ENCODE data around the gene MTFR1L. TPM values are rescaled to one million over a fixed set of nuclear protein-coding genes. Genes with fewer than 3 reads are reported as not detected.

Gene MTFR1L
- polyA plus RNA-seq, 1 of the 3 experiments (the other 2 are of a cell fraction), result 53.6 TPM

- Histone ChIP-seq H3K4me1 (ENCODE audit: control insufficient read depth in 1 of 2, insufficient read depth in 2 of 2, low read depth in 1 of 2, low read length in 1 of 2) (peaks cover 0 to 23% of the 10 kb centered on the region in 2 experiments; a peak in 1 of 4 replicates), H3K9ac (no peak overlapping the region), H3K27ac (ENCODE audit: low read depth in 2 of 2, low read length in 1 of 2) (no peak overlapping the region), H3K4me2 (no peak overlapping the region), H3K79me2 (ENCODE audit: insufficient read depth) (peaks cover 11% of the 10 kb centered on the region), H3K36me3 (replicated peaks in 1 of 2; ENCODE audit: control insufficient read depth in 1 of 2, insufficient read depth in 2 of 2, low read length in 1 of 2) (no peaks in the 10 kb centered on the region), H3K27me3 (ENCODE audit: insufficient read depth) (no peaks in the 10 kb centered on the region), H3F3A (replicated peaks; ENCODE audit: insufficient read depth) (peaks cover 12% of the 10 kb centered on the region), H2AFZ (ENCODE audit: low read depth) (no peak overlapping the region), H3K9me3 (no peaks in the 10 kb centered on the region), H4K20me1 (ENCODE audit: insufficient read depth) (no peaks in the 10 kb centered on the region), H3K4me3 (ENCODE audit: low read depth in 2 of 2, low read length in 1 of 2) (no peak overlapping the region), H3K9me2 (no peaks in the 10 kb centered on the region)
- no peak for DNase-seq
- TF ChIP-seq RXRA (IDR thresholded peaks at IDR 0.05; ENCODE audit: borderline replicate concordance, low read depth) (no peak), RFX5 (IDR thresholded peaks at IDR 0.05; ENCODE audit: low read length) (no peak), SIN3A (IDR thresholded peaks at IDR 0.05; ENCODE audit: borderline replicate concordance, low read depth, low read length) (no peak), NRF1 (IDR thresholded peaks at IDR 0.05; ENCODE audit: low read depth, low read length) (no peak), MEF2A (IDR thresholded peaks at IDR 0.05; ENCODE audit: borderline replicate concordance, low read depth) (no peak), EP300 (IDR thresholded peaks at IDR 0.05; ENCODE audit: borderline replicate concordance in 1 of 2, low read depth in 1 of 2, low read length in 1 of 2) (no peak), YY1 (IDR thresholded peaks at IDR 0.05; ENCODE audit: low read depth) (no peak), NFIC (IDR thresholded peaks at IDR 0.05; ENCODE audit: borderline replicate concordance) (no peak), USF2 (IDR thresholded peaks at IDR 0.05; ENCODE audit: borderline replicate concordance, low read depth, low read length) (no peak), RCOR1 (IDR thresholded peaks at IDR 0.05; ENCODE audit: low read length) (no peak), FOXJ3 (CRISPR knock-in tag; IDR thresholded peaks at IDR 0.05) (no peak), RAD21 (IDR thresholded peaks at IDR 0.05; ENCODE audit: low read length) (no peak), CTCF (IDR thresholded peaks at IDR 0.05) (no peak), PBX3 (IDR thresholded peaks at IDR 0.05) (no peak), CHD2 (IDR thresholded peaks at IDR 0.05; ENCODE audit: low read length, partially characterized antibody) (no peak), TCF12 (IDR thresholded peaks at IDR 0.05) (no peak), ZBTB33 (IDR thresholded peaks at IDR 0.05; ENCODE audit: borderline replicate concordance, low read depth) (no peak), GATA2 (CRISPR knock-in tag; IDR thresholded peaks at IDR 0.05) (no peak), REST (IDR thresholded peaks at IDR 0.05; ENCODE audit: low read depth, low read length) (no peak), EZH2phosphoT487 (IDR thresholded peaks at IDR 0.05; ENCODE audit: borderline replicate concordance, low read depth) (no peak)
- WGBS (ENCODE audit: low lambda C conversion rate), result 93% methylated on average over 5 of the region's 5 CpGs
- ChIA-PET CTCF (interaction anchor here (0.7 to 4.3 kb wide), 3 partner anchors 10 to 120 kb away, joined by 3 to 32 read pairs (median 4); no protein-coding TSS in a partner anchor), POLR2A (interaction anchor here (1.5 kb wide), 1 partner anchor 17 kb away, joined by 3 read pairs; no protein-coding TSS in a partner anchor)
These were observed 58.9 kb downstream of the MTFR1L start for GRCh38 chr1:25878690-25879089.
